ENCODE measurements around the gene KCNN4.

DNA sequence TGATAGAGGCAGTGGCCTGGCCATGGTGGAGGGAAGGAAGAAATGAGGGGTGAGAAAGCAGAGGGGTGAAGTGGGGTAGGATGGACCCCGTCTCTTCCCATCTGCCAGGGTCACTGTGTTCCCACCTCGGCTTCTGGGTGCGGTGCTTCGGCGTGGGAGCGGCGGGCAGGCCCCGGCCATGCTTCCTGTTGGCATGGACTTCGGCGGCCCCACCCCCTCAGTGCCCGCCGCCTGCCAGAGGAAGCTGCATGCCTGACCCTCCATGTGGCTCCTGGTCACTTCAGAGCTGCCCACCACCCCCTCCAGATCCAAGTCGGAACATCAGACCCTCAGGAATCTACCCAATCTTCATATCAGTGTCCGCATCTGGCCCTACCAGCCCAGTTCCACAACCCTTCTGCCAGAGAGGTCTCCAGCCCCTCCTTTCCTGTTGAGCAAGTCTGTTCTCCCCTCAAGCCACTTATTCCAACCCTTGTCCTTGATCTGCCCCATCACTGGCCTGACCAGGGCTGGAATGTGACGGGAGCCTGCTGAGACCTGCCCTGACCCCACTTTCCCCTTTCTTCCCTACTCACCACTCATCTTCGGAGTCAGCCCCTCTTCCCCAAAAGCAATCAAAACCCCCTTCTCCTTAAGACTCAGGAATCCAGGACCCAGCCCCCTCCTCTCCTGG, 1.5 kb downstream of the KCNN4 start:
- TF ChIP-seq, protein P1, sequence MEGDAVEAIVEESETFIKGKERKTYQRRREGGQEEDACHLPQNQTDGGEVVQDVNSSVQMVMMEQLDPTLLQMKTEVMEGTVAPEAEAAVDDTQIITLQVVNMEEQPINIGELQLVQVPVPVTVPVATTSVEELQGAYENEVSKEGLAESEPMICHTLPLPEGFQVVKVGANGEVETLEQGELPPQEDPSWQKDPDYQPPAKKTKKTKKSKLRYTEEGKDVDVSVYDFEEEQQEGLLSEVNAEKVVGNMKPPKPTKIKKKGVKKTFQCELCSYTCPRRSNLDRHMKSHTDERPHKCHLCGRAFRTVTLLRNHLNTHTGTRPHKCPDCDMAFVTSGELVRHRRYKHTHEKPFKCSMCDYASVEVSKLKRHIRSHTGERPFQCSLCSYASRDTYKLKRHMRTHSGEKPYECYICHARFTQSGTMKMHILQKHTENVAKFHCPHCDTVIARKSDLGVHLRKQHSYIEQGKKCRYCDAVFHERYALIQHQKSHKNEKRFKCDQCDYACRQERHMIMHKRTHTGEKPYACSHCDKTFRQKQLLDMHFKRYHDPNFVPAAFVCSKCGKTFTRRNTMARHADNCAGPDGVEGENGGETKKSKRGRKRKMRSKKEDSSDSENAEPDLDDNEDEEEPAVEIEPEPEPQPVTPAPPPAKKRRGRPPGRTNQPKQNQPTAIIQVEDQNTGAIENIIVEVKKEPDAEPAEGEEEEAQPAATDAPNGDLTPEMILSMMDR (IDR thresholded peaks at IDR 0.05; ENCODE audit: extremely low read depth in 1 of 2, insufficient read depth in 1 of 2, low read depth in 1 of 2, low read length in 2 of 2): no peak
- no peak for TF ChIP-seq POLR2AphosphoS5 (IDR thresholded peaks at IDR 0.05; ENCODE audit: insufficient read depth, low read depth, low read length)
- no peak for TF ChIP-seq POLR2A (IDR thresholded peaks at IDR 0.05; ENCODE audit: low read depth, low read length)
- no peak for TF ChIP-seq JUN (IDR thresholded peaks at IDR 0.05; ENCODE audit: borderline replicate concordance, insufficient read depth, insufficient read length, low read depth)
